Esophagus mucosa (tissue), 1 donor: ENCODE data around the gene GPR160. TPM values are rescaled to one million over a fixed set of nuclear protein-coding genes. Genes with fewer than 3 reads are reported as not detected.
"Not testable (repeated sequence)": the region's sequence is repeated elsewhere in the genome, so short reads cannot be mapped to it uniquely, and the experiment has no call there.

Experiments used
- ATAC-seq: fragments of 200-7000 bp; cut with Tn5 transposase; one replicate; pipeline ENCODE4 v1.9.1; 2020
- total RNA-seq: library from RNA; stranded (reverse); gene quantifications from one replicate; pipeline ENCODE4 v1.2.4, GENCODE V29; 2023
- donor health status: DM: yes; HTN: yes; CAD: no.

Gene GPR160
- 1.4 TPM for total RNA-seq

- peak; percentile 89 for ATAC-seq
Observed at GRCh38 chr3:170037463-170038433, at the start of gene GPR160. TSS of gene GPR160 (plus strand) at chr3:170037995. CDS start at chr3:170083973, 45,978 bp downstream.

DNA sequence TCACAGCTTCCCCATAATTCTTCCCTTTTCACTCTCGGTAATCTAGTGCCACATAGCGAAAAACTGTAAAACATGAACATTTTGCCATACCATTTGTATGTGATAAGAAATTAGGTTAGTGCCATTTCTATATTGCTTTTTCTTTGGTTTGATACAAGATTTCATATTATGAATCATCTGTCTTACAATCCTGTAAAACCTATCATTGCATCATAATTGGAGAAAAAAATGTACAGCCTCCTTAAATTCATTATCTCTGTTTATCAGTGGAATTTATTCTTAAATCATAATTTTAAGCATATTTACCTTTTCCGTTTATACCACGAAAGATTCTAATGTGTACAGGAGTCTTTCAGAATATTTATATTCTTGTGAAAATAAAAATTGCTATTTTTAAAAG is 47.4 kb upstream of the GPR160 start:
- ATAC-seq = no peak

GRCh38 chr3:169992156-169992555 is 45.6 kb upstream of the GPR160 start:
- no peak for ATAC-seq

DNA sequence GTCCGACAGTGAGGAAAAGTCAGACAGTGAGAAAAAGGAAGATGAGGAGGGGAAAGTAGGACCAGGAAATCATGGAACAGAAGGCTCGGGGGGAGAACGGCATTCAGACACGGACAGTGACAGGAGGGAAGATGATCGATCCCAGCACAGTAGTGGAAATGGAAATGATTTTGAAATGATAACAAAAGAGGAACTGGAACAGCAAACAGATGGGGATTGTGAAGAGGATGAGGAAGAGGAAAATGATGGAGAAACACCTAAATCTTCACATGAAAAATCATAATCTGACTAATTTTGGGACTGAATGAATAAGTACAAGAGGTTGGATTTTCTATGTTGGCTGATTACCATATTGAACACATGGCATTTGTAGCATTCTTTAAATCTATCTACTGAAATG is 45.0 kb upstream of the GPR160 start:
- ATAC-seq = no peak

GRCh38 chr3:169993761-169994160 is 44.0 kb upstream of the GPR160 start:
- no peak for ATAC-seq

DNA sequence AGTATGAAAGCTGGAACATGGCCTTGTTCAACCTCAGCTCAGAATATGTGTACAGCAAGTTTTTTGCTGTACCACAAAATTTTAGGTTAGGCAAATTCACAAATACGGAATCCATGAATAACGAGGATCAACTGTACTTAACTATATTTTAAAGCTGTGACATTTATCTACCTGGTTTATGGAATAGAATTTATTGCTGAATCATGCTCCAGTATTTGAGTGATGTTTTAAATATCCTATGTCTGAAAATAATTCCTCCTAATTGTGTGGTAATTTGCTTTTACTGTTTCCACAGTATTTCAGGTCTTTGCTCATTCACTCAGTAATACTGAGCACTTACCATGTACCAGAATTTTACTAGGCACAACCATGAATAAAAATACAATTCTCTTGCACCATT is 41.7 kb upstream of the GPR160 start:
- ATAC-seq = no peak

DNA sequence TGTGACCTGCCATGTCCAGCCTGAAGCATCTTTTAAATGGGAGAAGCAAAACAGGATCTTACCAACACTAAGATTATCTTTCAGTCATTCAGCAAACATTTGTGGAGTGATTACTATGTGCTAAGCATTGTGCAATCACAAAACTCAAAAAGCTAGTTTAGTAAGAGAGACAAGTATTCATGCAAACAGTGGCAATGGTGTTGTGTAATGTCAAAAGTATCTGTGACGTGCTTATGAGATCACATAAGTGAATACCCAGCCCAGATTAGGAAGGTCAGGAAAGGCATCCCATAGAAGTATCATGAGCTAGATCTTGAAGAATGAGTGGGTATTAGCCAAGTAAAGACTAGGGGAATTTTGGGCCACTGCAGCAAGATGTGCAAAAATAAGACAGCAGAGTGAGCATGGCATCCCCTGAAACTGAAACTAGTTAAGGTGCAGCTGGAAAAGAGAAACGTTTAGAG is 39.1 kb upstream of the GPR160 start:
- ATAC-seq = peak; percentile 93

DNA sequence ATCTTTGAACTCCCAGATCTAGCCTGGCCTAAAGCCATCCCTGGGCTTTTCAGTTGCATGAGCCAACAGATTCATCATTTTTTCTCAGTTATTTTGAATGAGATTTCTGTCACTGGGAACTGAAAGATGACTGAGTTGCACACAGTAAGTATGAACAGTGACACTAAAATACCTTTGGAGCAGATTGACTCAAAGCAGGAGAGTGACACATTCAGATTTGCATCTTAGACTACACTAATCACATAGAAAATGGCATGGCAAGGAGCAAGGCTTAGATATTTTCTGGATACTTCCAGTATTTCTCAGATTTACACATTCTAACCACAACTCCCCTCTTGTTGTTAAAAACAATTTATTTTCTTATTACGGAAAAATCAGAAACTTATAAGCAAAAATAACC is 38.4 kb upstream of the GPR160 start:
- ATAC-seq = peak; percentile 41

DNA sequence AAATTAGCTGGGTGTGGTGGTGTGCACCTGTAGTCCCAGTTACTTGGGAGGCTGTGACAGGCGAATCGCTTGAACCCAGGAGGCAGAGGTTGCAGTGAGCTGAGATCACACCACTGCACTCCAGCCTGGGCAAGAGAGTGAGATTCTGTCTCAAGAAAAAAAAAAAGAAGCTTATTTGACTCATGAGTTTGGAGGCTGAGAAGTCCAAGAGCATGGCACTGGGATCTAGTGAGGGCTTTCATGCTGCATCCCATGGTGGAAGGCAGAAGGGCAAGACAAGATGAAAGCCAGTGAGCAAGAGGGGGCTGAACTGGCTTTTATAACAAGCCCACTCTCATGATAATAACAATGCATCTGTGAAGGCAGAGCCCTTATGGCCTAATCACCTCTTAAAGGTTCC is 37.7 kb upstream of the GPR160 start:
- ATAC-seq = no peak

DNA sequence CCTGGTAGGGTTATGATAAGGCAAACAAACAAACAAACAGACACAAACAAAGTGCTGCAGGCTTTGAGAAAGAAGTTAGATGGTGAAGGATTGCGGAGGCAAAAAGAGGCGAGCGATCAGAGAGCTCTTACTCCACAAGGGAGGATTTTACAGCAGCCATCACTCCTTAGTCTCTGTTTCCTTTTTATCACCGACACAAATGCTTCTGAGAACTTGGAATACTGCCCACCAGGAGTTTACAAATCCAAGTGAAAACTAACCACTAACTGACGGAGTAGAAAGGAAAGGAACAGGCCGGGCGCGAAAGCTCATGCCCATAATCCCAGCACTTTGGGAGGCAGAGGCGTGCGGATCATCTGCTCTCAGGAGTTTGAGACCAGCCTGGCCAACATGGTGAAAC is 35.6 kb upstream of the GPR160 start:
- no peak for ATAC-seq

- ATAC-seq = no peak
Observed at GRCh38 chr3:170002879-170003278, 34.9 kb upstream of the GPR160 start.

GRCh38 chr3:170003881-170004356 is 33.9 kb upstream of the GPR160 start:
- no peak for ATAC-seq

DNA sequence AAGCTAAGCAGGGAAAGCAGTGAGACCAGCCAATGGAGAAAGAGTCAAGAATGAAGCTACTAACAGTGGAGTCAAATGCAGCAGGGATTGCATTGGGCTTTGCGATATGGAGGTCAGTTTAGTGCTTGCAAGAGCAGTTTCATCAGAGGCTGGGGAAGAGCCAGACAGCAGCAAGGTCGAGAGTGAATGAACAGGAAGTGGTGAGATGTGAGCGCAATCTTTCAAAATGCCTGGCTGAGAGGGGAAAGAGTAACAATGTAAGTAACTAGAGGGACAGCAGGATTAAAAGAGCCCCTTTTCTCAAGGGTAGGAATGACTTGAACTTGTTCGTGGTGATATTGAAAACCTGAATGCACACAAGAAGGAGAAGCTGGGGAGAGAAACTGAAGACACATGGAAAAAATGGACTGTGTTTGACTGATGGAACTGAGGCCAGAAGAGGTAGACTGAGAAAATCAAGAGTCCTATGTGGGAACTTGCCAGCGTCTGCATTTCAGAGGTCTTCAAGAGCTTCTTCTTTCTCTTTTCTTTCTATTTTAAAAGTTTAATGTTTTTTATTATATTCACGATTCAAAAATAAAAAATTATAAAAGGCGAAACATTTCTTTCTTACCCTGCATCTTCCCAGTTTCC is 30.6 kb upstream of the GPR160 start:
- peak; percentile 33 for ATAC-seq

DNA sequence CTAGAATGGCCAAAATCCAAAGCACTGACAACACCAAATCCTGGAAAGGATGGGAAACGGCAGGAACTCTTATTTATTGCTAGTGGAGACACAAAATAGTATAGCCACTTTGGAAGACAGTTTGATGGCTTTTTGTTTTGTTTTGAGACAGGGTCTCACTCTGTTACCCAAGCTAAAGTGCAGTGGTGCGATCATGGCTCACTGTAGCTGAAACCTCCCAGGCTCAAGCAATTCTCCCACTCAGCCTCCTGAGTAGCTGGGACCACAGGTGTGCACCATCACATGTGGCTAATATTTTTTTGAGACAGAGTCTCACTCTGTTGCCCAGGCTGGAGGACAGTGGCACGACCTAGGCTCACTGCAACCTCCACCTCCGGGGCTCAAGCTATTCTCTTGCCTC is 27.3 kb upstream of the GPR160 start:
- ATAC-seq = no peak

- no peak for ATAC-seq
Observed at GRCh38 chr3:170012683-170013400, 25.0 kb upstream of the GPR160 start.

DNA sequence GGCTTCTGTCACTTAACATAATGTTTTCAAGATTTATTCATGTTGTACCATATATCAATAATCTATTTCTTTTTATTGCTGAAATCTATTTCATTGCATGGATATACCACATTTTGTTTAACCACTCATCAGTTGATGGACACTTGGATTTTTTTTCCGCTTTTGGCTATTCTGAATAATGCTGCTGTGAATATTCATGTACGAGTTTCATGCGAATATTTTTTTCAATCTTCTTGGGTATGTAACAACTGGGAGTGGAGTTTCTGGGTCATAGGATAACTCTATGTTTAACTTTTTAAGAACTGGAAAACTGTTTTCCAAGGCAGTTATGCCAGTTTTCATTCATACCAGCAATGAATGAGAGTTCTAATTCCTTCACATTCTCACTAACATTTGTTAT is 21.7 kb upstream of the GPR160 start:
- ATAC-seq = no peak

DNA sequence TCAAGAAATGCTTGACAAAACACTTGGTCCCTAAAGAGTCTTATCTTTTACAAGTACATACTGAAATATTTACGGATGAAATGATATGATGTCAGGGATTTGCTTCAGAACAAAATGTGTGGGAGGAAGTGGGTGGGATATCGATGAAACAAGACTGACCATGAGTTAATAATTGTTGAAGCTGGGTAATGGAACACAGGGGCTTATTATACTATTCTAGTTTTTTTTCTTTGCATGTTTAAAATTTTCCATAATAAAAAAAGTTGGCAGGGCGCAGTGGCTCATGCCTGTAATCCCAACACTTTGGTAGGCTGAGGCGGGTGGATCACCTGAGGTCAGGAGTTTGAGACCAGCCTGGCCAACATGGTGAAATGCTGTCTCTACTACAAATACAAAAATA is 18.5 kb upstream of the GPR160 start:
- not testable (repeated sequence) for ATAC-seq

DNA sequence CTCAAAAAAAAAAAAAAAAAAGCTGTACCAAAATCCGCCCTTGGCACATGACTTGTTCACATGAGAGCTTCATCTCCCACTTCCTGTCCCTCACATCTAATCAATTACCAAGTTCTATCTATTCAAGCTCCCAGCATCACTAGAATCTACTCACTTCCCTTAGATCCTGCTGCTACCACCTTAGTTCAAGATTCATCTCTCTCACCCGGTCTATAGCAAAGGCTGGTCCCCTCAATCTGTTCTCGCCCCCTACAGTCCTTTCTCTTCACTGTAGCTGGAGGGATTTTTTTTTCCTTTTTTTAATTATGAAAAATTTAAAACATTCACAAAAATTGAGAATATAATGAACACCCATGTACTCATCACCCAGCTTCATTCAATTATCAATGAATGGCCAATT is 16.7 kb upstream of the GPR160 start:
- ATAC-seq = no peak

DNA sequence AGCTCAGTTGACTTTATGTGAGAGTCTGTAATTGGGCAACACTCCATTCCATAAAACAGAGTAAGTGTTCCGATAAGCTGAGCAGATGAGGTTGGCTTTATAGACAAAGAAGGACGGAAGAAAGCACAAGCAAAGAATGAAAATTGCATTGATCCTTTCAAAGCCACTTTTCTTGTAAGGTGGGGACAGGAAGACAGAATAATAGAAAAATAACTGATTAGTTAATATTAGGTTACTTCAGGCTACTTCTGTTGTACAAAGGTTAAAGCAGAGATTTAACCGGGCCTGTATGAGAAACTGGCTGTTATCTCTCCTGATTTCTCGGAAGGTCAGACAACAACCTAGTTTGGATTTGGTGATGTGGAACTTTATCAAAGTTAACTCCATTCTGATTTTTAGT is 15.5 kb upstream of the GPR160 start:
- no peak for ATAC-seq

- ATAC-seq = no peak
Observed at GRCh38 chr3:170023165-170023564, 14.6 kb upstream of the GPR160 start.

DNA sequence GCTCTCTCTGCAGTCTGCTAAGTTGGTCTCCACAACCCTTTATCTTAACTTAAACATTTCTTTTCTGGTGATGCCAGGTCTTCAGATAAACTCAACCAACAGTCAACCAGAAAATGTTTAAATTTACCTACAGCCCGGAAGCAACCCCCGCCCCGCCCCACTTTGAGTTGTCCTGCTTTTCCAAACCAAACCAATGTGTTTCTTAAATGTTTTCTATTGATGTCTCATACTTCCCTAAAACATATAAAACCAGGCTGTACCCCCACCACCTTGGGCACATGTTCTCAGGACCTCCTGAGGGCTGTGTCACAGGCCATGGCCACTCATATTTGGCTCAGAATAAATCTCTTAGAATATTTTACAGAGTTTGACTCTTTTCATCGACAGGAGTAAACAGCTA is 13.2 kb upstream of the GPR160 start:
- no peak for ATAC-seq

GRCh38 chr3:170027233-170028102 is 10.3 kb upstream of the GPR160 start:
- ATAC-seq = no peak
